Activated CD4-positive, alpha-beta T cell treated with anti-CD3 and anti-CD28 coated beads for 36 hours (primary cell): ENCODE measurements around the gene ARMCX1. TPM values are rescaled to one million over a fixed set of nuclear protein-coding genes. Genes with fewer than 3 reads are reported as not detected.

Experiments
- ATAC-seq: fragments of 200-7000 bp; cut with Tn5 transposase; one replicate; pipeline ENCODE4 v1.10.0; 2021; ENCODE audit warnings: mild to moderate bottlenecking, moderate library complexity
- CTCF ChIA-PET: fragments of 350-600 bp; sonication (Branson Sonifier 250); formaldehyde crosslinking; loops from one replicate; lab custom pipeline; 2021; ENCODE audit warnings: antibody characterized with exemption; lab: Charles Lee
- POLR2A ChIA-PET: fragments of 350-600 bp; sonication (Branson Sonifier 250); formaldehyde crosslinking; loops from one replicate; lab custom pipeline; 2021; ENCODE audit warnings: antibody characterized with exemption, inconsistent platforms; lab: Charles Lee
- DNase-seq: peaks from one replicate; pipeline ENCODE4 v3.0.0-alpha.2; 2020
- H3K27ac Mint-ChIP-seq: one replicate; pipeline ENCODE4 v1.8.0; 2021; ENCODE audit warnings: mixed read lengths
- H3K27me3 Mint-ChIP-seq: one replicate; pipeline ENCODE4 v1.8.0; 2021; ENCODE audit warnings: mixed read lengths
- H3K36me3 Mint-ChIP-seq: one replicate; pipeline ENCODE4 v1.8.0; 2021; ENCODE audit warnings: low read depth, mixed read lengths
- H3K4me1 Mint-ChIP-seq: one replicate; pipeline ENCODE4 v1.8.0; 2021; ENCODE audit warnings: mixed read lengths
- H3K4me3 Mint-ChIP-seq: one replicate; pipeline ENCODE4 v1.8.0; 2021; ENCODE audit warnings: mild to moderate bottlenecking, moderate library complexity, mixed read lengths
- H3K9me3 Mint-ChIP-seq: one replicate; pipeline ENCODE4 v1.8.0; 2021; ENCODE audit warnings: low read depth, mixed read lengths
- intact Hi-C, 2 experiments: fragments of 100-400 bp; cut with DNase I in 1 of 2; cut with micrococcal nuclease in 1 of 2; formaldehyde crosslinking; loops; one replicate each; pipeline versions ENCODE4 v1.14.2 to v1.15.1; 2022 to 2024; cut with DNase I, micrococcal nuclease
- total RNA-seq, 2 experiments: library from RNA; stranded (reverse); gene quantifications; one replicate each; pipeline ENCODE4 v1.2.3, GENCODE V29; 2021

Gene ARMCX1
- total RNA-seq, 2 experiments from 2014 or later = 1.9 to 2.6 TPM

DNA sequence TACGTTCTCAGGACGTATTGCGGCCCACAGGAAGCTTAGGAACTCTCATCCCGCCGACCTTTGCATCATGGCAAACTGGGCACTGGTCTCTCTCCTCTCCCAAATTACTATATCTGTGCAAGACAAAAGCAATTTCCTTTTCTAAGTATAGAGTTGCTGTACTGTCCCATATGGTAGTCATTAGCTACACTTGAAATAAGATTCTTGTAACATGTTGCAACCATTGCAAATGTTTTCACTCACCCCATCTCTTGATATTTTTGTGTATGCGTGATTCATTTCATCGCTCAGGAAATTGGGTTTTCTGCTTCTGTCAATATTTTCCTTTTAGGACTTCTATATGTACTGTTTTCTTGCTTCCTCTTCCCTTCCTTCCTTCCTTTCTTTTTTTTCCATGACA is 51.7 kb downstream of the ARMCX1 start:
- Mint-ChIP-seq H3K27ac (no peak overlapping the region), H3K4me1 (no peaks in the 10 kb centered on the region), H3K4me3 (no peak overlapping the region), H3K9me3 (no peaks in the 10 kb centered on the region), H3K36me3 (no peaks in the 10 kb centered on the region), H3K27me3 (peaks cover under 1% of the 10 kb centered on the region)
- ATAC-seq (no peak), DNase-seq (no peak)
- ChIA-PET POLR2A (no interaction called here), CTCF (interaction anchor here (0.7 kb wide), 1 partner anchor 1354 kb away, joined by 3 read pairs; no protein-coding TSS in a partner anchor)
- intact Hi-C loops = no loop called here

Other genes starting within 250 kb of the ARMCX1 start
- 10 to 100 TPM; 12.8 to 23.8 TPM for gene TIMM8A, start 201.8 kb upstream of the ARMCX1 start, total RNA-seq
- not detected for gene BTK, start 164.4 kb upstream of the ARMCX1 start, total RNA-seq
- gene RPL36A, start 159.5 kb upstream of the ARMCX1 start, total RNA-seq = 100 to 1,000 TPM; 340 to 709 TPM
- 10 to 100 TPM; 32.6 to 42.2 TPM for gene GLA, start 142.6 kb upstream of the ARMCX1 start, total RNA-seq
- gene HNRNPH2, start 142.3 kb upstream of the ARMCX1 start, total RNA-seq = 10 to 100 TPM; 18.6 to 26.9 TPM
- gene ARMCX4, start 65.1 kb upstream of the ARMCX1 start, total RNA-seq = 1 to 10 TPM; 5.6 to 6.0 TPM
- 10 to 100 TPM; 40.2 to 56.0 TPM for gene ARMCX6, start 67.5 kb downstream of the ARMCX1 start, total RNA-seq
- gene ARMCX3, start 72.6 kb downstream of the ARMCX1 start, total RNA-seq = 10 to 100 TPM; 21.5 to 37.3 TPM
- 10 to 100 TPM; 11.0 to 13.6 TPM for gene ARMCX2, start 109.3 kb downstream of the ARMCX1 start, total RNA-seq